HG02678 (cell line): ENCODE data around the gene PTDSS2.
"Not testable (repeated sequence)": the region's sequence is repeated elsewhere in the genome, so short reads cannot be mapped to it uniquely, and the experiment has no call there.

ENCODE experiments used
- ATAC-seq: cut with Tn5 transposase; IDR thresholded peaks from one replicate; pipeline ENCODE4 v1.9.1; 2021; ENCODE audit warnings: mild to moderate bottlenecking, moderate library complexity; ENCODE audit not compliant: unreplicated experiment

Gene PTDSS2

GRCh38 chr11:413120-414081 is 36.7 kb upstream of the PTDSS2 start:
- no peak for ATAC-seq

DNA sequence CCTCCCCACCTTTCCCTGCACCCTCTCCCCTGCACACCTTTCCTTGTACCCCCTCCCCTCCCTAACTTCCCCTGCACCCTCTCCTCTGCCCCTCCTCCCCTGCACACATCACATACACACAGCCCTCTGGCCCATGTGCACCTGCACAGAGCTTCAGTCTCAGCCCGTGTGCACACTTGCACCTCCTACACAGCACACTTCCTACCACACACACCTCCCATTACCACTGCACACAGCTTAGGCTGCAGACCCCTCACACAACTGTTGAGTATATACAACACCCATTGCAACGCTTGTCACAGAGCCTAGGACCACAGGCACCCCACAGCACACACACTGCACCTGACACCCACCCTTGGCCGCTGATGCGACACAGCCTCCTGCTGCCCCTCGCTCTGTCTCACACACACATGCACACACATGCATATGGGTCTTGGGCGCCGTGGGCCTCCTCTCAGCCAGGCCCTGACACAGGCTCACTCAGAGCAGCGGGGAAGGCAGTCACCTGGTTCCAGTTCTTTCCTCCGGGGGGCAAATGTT is 35.7 kb upstream of the PTDSS2 start:
- no peak for ATAC-seq

DNA sequence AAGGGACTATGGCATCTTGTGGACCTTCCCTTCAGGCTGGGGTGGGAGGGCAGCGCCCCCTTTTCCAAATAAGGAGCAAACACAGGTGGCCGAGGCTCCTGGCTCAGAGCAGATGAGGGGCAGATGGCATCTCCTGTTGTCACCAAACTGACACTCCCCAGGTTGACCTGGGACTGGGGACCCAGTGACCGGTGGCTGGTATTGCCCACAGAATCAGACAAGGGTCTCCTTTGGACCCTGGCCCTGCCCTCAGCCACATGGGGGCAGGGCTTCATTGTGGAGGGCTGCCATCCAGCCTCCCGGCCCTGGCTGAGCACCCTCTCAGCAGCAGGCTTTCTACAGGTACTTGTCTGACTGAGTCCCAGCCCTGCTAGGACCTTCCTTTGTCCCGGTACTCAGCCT is 34.4 kb upstream of the PTDSS2 start:
- no peak for ATAC-seq

GRCh38 chr11:416051-416756 is 33.9 kb upstream of the PTDSS2 start:
- no peak for ATAC-seq

- ATAC-seq = no peak
Observed at GRCh38 chr11:416757-417621, 33.1 kb upstream of the PTDSS2 start.

GRCh38 chr11:417652-418342 is 32.3 kb upstream of the PTDSS2 start:
- no peak for ATAC-seq

GRCh38 chr11:418343-419247 is 31.5 kb upstream of the PTDSS2 start:
- ATAC-seq = no peak

DNA sequence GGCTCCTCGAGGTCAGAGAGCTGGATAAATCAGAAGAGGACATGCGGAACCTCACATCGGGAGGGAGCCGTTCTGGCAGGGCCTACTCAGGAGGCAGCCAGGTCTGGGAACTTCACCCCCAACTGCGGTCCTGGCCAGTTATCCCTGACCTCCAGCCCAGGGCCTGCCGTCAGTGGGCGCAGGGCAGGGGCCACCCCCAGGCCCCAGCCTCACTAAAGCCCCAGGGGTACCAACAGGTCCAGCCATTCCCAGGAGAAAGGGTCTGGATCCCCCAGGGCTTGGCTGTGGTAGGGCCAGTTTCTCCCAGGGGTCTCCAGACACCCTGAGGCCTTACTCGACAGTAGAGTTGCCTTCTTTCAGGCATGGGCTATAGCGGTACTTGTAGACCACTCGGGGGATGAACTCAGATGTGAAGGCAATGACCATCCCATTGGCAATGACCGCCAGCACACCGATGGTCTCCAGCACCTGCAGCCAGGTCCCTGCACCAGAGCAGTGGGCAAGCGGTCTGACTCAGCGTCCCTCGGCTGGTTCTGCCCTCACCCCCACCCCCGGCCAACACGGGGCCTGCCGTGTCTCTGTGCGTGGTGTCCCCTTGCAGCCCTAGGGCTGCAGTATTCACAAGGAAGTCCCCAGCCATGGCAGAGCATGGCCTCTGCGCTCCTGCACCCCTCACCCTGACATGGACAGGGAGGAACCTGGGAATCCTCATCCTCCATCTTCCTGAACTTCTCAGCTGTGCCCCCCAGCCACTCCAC is 30.7 kb upstream of the PTDSS2 start:
- no peak for ATAC-seq

GRCh38 chr11:420054-420910 is 29.8 kb upstream of the PTDSS2 start:
- ATAC-seq = no peak

DNA sequence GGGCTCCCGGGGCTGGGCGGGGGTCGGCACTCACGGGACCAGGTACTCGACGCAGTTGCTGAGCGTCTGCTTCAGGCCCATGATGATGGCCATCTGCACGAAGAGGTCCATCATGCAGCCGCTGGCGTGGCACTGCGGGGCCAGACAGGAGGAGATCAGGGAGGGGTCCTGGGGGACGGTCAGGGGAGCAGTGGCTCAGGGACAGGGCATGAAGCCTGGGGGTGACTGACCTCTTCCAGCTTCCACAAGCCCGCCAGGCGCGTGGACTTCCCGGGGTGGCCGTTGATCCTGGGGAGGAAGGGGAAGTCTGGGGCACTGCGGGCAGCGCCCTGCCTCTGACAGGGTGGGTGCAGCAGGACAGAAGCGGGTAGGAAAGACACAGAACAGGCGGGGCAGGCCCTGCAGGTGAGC is 29.2 kb upstream of the PTDSS2 start:
- no peak for ATAC-seq

GRCh38 chr11:422249-422656 is 27.8 kb upstream of the PTDSS2 start:
- no peak for ATAC-seq

DNA sequence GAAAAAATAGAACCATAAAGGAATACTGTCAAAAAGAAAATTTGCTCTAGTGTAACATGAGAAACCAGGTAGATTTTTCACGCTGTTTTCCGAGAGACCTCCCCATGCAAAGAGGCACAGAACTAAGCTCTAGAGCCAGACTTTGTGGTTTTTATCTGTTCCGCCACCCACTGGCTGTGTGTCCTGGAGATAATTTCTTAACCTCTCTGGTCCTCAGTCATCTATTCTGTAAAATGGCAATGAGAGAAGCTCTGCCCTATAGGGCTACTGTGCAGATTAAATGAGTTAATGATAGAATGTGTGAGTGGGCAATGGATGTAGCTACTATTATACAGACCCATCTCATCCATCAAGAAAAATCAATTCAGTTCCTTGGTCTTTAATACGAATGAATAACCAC is 25.8 kb upstream of the PTDSS2 start:
- no peak for ATAC-seq

DNA sequence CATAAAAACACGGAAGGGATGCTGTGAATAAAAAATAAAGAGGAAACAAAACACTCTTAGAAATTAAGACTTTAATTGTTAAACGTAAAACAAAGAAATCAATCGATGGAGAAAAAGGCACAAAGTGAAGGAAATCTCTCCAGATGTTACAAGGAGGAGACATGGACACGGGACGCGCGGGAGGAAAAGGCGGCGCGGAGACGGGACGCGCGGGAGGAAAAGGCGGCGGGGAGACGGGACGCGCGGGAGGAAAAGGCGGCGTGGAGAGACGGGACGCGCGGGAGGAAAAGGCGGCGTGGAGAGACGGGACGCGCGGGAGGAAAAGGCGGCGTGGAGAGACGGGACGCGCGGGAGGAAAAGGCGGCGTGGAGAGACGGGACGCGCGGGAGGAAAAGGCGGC is 25.3 kb upstream of the PTDSS2 start:
- ATAC-seq = not testable (repeated sequence)

DNA sequence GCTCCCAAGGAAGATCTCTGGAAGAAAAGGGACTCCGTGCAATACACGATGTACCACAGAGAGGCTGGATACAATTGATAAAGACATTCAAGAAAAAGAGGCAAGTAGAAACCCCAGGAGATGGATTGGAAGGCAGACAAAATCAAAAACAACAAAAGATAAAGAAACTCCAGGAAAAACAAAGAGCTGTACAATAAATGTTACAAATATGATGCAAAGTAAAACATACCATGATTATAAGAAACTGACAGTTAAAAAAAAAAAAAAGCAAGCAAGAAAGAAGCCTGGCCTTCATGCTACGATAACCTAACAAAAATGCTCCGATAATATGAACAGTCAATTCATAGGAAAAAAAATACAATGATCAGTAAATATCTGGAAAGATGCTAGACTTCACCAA is 24.8 kb upstream of the PTDSS2 start:
- ATAC-seq = no peak

DNA sequence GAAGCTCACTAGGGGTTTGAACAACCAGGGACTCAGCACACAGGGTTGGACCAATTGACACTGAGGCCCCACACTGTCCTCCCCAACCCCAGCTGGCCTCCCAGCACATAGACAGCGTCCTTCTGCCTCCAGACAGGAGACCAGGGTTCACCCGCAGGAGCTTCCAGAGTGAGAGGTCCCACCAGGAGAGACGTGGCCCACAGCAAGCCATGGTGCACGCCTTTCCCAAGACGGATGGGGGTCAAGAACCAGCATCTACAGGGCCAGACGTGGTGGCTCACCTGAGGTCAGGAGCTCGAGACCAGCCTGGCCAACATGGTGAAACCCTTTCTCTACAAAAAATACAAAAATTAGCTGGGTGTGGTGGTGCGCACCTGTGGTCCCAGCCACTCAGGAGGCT is 23.2 kb upstream of the PTDSS2 start:
- no peak for ATAC-seq

DNA sequence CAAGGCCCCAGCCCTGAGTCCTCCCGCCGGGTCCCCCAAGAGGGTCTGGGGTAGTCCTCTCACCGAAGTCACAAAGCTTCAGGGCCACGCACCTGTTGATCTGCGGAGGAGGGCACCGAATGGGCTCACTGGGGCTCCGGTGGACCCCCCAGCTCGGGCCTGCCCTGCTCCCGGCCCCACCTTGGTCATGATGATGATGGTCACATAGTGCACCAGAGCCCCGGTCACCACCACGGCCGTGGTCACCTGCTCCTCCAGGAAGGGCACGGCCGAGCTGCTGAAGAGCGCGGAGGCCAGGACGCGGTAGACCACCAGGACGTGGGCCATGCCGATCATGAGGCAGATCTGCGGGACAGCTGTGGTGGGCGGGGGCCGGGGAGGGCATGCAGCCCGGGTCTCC is 21.8 kb upstream of the PTDSS2 start:
- ATAC-seq = no peak

- ATAC-seq = no peak
Observed at GRCh38 chr11:429391-429790, 20.7 kb upstream of the PTDSS2 start.
